GF-D8 (cell line): ENCODE results near the gene DLG2.

ENCODE experiments used
- DNase-seq: peaks from one replicate; lab custom pipeline; 2025; lab: John Stamatoyannopoulos, UW

Gene DLG2

DNA sequence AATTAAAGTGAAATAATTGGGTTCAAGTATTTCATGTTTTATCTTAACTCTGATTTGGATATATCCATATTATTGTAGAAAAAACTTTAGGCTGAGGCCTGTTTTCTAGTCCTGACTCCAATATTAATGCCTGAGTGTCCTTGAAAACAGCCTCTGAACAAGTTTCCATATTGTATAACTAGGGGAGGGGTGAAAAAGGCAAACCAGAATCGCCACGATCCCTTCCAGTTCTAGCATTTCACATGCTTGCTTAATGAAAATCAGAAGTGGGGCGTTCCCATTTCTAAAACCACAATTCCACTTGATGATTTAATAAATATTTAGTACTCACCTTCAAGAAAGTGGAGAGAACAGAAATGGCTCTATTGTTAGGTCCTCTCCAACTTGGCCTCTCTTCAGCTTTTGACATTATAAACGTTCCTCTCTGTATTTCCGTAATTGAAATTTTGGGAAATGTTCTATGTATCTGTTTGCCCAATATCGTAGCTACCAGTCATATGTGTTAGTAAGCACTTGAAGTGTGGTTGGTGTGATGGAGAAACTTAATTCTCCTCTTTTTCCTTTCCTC lies 1779.6 kb downstream of the DLG2 start:
- DNase-seq: no peak

DNA sequence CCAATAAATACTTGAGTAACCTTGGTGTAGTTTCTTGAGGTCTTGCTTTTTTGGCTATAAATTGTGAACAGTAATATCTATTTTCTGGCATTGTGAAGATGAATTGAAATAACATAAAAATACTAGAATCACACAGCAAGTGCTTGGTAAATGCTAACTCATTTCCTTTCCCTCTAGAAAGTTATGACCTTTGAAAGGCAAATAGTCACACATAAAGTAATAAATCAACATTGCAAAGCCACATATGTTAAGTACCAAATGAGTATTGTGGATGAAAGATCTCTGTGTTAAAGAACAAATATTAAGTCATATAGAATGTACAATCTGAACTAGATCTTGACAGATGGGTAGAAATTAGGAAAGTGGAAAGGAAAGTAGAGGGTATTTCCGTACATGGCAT lies 1781.3 kb downstream of the DLG2 start:
- no peak for DNase-seq

DNA sequence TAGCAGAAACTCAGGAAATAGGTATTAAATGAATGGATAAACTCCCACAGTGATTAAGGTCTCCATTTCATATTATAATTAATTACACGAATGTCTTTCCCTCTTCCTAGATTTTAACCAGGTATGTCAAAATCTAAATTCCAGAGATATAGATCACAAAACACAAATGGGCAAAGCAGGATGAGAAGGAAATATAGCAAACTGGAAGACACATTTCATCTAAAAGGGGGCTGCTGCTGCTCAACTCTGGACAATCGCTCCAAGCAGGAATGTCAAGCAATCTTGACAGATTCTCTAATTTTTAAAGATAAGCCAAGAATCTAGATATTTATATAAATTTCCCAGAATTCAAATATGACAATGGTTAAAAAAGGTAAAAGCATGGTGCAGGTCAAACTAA lies 1786.8 kb downstream of the DLG2 start:
- DNase-seq: no peak

DNA sequence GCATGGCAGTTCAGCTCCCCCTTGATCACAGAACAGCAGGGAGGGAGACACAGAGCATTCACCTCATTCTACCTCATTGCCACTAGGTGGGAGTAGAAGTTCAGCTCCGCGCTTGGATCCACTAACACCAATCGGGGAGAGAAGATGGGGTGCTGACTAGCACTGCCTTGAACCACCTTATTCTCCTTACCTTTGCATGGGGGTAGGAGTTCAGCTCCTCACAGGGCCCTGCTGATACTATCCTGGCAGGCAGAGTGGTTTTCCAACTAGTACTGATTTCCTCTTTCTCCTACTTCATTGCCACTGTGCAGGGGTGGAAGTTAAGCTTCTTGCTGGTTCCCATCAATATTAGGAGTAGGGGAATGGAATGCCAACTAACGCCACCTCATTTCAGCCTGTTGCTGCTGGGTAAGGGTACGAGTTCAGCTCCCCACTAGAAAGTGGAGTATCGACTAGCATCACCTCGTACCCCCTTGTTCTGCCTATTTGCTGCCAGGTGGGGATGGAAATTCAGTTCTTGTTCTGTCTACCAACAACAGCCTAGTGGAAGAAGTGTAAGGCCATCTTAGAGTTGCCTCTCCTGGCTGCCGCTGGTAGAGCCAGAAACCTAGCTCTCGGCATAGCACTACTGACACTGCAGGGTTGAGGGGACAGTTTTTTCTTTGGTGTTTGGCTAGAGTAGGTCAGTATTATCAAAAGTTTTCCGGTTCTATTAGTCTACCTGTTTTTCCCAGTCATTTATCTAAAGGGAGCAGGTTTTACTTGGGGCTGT lies 1790.1 kb downstream of the DLG2 start:
- DNase-seq: no peak

DNA sequence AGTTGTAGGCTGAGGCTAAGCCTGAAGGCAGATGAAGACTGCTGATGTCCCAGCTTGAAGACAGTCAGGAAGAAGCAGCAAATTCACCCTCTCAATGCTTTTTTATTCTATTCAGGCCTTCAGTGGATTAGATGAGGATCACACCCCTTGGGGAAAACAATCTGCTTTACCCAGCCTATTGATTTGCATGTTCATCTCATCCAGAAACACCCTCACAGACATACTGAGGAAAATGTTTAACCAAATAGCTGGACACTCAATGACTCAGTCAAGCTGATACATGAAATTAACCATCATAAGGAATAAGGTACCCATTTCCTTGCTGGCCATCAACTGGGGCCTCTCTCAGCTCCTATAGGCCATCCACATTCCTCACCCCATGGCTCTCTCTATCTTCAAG lies 1791.1 kb downstream of the DLG2 start:
- DNase-seq: no peak

DNA sequence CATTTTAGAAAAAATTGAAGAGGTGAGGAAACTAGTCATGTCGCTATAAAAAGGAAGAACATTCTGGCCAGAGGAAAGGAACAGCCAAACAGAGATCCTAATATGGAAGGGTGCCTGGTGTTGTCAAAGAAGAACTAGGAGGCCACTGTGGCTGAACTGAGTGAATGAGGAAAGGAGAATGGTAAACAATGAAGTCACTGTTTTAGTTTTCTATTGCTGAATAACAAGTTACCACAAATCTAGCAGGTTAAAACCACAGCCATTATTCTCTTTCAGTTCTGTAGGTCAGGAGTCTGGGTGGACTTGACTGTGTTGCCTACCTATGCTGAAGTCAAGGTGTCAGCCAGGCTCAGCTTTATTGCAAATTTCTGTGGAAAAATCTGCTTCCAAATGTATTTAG lies 1791.7 kb downstream of the DLG2 start:
- DNase-seq: no peak

DNA sequence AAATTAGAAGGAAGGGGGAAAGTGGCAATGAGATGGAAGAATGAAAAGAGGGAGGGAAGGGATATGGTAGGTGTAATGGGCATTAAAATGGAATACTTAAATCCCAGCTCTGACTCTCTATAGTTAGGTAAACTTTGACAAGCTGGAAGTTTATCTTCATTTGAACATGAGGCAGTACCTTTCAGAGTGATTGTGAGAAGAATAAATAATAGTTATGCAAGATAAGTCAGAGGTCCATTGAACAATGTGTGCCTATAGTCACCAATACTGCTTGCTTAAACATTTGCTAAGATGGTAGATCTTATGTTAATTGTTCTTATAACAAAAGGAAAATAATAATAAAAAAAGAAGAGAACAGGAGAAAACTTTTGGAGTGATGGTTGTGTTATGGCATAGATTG lies 1795.2 kb downstream of the DLG2 start:
- no peak for DNase-seq

DNA sequence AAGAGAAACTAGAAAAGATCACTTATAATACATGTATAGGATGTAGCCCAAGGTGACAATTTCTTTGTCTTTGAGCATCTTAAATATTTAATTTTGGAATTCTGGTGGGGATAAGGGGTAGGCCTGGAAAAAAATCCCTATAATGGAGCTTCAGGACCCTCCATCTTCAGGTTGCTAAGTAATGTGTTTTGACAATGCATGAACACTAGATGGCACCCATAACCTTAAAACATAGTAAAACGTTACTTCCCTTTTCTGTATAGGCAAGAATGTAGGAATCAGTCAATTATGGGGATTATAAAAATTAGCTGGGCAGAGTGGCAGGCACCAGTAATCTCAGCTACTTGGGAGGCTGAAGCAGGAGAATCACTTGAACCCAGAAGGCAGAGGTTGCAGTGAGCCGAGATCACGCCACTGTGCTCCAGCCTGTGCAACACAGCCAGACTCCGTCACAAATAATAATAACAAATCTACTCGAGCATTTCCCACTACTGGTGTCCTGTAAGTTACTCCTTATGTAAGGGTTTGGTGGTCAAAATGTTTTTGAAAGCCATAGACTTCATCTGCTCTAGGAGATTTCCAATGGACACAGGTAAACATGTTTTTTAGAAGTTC lies 1799.1 kb downstream of the DLG2 start:
- DNase-seq: no peak

DNA sequence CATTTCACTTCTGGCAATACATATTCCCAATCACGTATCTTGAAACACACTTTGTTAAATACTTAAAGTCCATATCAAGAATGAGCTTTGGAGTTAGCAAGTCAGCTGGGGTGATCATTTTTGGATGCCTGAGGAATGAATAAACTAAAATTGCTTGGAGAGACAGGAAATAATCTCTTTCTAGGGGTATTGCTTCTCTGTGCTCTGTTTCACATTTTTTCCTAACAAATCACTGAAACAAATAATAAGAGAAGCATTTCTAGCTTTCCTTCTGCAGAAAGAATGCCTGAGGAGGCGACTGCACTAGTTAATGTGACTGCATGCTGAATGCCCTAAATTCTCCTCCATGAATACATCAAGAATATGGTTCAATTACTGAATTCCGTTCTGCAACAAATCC lies 1799.6 kb downstream of the DLG2 start:
- DNase-seq: no peak

DNA sequence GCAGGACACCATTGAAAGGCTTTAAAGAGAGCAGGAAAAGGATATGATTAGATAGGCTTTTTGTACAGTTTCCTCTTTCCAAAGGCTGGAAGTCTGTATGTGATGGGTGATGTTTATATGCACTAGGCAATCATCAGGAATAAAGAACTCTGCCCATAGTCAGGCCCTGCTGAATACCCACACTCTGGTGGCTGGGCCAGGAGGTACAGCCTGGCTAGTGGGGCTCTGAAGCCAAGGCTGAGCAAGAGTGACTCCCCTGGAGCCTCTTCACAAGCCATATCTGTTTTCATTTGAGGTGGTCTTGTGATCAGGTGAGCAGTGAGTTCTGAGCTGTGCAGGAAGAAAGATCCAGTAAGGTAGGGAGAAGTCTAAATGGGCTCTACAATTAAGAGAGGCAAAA lies 1801.1 kb downstream of the DLG2 start:
- DNase-seq: no peak

DNA sequence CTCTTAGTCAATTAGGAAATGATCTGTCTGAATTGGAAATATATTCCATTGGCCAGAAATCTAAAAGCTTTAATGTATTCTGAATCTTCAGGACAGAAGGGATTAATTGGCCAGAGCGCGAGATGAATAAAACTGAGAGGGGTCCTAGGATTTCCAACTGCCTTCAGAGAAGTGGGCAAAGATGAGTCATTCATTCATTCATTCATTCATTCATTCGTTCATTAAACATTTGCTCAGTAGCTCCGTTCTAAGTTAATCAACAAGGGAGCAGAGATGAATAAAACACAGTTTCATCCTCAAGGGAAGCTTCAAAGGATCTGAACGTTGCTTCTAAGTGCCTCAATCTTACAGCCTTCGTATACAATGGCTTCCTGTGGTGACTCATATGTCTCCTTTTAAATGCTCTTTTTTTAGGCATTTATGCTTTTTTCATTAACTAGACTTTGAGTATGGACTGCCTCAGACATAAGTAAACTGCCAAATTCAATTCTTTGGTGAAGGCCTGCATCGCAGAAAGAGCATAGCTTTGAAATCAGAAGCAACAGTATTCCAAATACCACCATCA lies 1803.6 kb downstream of the DLG2 start:
- DNase-seq: no peak

DNA sequence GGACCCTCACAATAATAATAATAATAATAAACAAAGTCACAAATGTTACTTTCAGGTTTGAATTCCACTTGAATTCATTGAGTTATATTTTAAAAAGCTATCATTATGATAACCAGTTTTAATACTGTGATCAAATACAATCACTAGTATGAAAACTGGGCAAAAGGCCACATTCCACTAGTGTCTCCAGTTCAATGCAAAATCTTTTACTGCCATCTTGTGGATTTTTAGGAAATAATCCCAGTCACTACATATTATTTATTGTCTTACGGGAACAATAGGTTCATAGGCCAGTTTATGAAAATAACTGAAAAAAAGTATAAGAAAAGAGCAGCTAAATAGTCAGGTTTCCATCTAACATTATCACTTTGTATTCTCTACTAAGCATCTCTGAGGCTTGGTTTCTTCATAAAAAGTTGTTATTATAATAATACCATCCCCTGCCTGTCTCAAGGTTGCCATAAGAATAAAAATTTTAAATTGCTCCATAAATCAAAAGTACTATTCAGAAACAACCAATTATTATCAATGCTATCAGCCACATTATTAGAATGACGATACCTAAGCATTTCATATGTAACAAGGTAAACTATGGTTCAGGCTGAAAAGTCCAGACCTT lies 1807.1 kb downstream of the DLG2 start:
- peak; percentile 11 for DNase-seq

DNA sequence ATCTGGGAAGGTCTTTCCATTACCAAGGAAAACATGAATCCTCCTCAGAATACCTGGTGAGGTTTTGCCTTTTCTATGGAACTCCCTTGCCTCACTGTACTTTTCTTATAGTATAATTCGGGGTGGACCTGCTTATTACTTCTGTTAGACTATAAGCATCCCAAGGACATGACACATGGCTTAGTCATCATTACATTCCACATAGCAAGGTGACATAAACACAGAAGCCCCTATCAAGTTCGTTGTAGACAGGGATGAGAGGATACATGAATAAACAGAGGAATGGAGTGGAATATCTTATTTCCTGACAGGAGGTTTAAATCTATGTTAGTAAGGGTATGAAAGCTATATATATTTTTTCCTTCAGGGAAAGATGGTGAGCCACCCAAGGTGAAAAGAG lies 1808.8 kb downstream of the DLG2 start:
- no peak for DNase-seq

DNA sequence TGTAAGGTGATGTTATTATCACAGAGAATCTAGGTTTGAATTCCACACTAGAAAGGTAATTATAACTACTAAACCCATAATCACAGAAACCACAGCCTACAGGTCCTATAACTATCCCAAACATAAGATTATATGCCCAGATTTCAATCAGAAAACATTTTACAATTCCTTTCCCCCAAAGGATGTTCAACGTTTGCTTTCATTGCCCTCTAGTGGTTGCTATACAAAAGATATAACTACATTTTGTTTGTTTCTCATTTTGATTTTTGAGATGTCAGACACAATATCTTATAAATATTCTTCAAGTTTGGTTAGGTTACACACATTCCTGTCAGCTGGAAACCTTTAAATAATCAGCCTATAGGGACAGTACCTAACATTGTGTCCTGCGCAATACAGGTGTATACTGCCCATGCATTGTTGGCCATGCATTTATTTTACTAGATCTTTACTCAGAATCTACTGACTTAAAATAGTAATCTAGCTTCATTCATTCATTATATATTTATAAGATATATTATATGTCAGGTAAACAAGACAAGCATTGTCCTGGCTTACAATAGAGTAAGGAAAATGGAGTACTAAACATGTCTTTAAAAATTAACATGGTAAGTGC lies 1810.5 kb downstream of the DLG2 start:
- no peak for DNase-seq

DNA sequence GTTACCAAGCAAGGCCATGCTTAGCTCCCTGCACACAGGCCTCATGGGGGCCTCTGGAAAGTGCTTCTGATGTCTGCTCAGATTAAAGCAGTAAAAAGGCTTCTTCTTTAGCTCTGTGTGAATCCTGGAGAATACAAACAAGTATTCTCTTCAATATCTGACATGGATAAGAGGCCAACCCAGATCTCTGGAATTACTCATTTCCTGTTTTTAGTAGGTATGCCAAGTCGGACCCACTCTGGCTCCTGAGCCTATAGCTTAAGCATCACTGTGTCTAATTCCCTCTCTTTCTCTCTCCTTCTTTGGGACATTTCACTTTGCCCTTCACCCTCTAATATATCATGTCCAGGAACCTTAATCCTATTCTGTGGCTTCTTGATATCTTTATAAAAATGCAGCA lies 1811.4 kb downstream of the DLG2 start:
- no peak for DNase-seq

DNA sequence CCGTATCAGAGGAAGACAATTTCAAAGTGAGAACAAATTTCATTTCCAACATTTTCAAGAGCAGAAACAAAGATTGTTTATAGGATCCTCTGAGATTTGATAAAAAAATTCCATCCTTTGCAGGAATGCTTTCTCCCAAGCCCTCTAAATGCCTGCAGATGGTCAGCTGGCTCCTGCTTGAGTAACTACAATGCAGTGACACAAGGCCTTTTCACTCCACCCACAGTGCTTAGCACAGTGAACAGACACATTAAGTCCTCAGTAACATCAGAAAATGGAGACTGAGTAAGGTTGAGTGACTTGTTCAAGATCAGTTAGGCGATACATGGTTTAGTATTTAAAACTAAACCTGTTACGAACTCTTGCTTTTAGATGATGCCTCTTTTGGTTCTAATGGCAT lies 1813.8 kb downstream of the DLG2 start:
- no peak for DNase-seq

DNA sequence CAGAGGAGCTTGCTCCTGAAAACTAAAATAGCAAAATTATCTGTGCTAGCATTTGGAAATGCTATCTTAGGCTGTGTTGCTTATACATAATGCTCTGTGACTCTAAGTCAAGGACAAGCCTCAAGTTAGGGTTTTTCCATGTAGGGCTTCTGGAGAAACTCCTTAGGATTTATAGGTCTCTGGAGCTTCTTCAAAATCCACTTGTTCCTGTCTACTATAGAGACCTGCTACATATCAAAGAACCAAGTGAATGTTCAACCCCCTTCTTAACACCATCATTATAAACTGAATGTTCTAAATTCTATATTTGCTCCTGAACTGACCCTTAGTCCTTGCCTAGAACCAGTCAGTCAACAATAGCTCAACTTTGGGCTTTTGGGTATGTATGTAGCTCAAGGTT lies 1817.9 kb downstream of the DLG2 start:
- no peak for DNase-seq

DNA sequence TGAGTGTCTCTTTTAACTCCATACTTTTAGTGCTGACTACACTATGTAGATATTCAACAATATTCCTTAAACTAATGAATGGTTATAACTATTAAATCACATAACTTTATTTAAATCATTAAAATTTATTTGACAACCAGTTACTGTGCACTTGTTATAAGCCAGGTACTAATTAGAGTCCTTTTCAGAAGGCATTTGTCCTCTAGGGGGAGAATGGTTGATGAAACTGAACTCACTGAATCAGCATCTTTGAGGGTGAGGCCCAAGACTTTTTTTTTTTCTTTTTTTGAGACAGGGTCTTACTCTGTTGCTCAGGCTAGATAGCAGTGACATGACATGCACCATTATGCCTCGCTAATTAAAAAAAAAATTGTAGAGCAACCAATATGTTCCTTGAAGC lies 1825.3 kb downstream of the DLG2 start:
- no peak for DNase-seq

DNA sequence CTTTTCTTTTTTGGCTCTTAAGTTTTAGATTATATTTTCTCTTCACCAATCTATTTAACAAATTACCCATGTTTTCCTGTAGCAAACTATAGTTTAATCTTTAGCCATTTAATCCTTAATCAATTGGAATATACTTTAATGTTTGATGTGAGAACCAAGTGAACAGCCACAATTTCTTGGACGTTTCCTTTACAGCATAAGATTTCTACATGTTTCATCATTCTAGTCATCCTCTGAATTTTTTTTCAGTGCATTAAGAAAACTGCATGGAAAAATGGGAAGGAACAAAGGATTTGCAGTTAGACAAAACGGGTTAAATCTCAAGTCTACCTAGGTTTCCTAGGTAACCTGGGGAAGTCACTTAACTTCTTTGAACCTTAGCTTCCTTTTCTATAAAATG lies 1833.8 kb downstream of the DLG2 start:
- DNase-seq: no peak

DNA sequence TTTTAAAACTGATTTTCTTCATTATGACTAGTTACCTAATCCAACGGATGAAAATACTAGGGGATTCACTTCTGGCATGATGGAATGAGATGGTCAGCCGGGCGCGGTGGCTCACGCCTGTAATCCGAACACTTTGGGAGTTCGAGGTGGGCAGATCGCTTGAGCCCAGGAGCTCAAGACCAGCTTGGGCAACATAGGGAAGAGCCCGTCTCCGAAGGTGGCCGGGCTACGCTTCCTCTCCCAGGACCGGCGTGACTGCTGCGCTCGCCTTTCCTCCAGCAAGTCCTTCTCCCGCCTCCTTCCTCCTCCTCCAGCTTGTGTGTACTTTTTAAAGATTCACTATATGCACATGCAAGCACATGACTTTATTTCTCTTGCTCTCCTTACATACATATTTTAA lies 1835.6 kb downstream of the DLG2 start:
- no peak for DNase-seq

DNA sequence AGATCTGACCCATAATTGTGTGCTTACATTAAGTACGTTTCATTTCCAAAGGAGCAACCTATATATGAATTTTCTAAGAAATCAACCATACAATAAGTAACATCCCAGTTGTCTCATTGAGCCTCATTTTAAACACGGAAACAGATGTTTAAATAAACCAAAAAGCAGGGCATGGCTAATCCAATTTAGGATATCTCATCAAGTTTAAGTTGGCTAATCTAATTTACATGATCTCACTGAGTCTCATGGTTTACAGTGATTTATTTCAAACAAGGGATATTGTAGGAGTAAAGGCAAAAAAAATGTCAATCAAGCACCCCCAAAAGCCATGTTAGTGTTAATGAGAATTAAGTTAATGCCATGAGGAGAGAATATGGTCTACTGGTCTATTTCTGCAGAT lies 1841.2 kb downstream of the DLG2 start:
- DNase-seq: no peak

DNA sequence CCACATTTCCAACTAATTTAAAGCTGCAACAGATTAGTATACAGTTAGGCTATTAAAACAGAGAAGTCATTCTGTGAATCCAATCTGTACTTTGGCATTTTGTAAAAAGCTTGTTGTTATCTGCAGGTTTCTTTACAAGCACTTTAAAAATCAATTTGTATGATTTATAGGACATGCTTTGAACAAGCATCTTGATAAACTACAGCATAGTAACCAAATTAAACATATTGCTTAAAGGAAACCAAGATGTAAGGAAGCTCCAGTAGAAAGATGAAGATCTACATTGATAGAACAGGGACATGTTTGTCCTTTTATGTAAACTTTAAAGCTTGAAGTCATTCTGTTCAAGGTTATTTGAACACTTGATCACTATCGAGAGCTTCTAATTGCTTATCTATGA lies 1842.7 kb downstream of the DLG2 start:
- DNase-seq: no peak

DNA sequence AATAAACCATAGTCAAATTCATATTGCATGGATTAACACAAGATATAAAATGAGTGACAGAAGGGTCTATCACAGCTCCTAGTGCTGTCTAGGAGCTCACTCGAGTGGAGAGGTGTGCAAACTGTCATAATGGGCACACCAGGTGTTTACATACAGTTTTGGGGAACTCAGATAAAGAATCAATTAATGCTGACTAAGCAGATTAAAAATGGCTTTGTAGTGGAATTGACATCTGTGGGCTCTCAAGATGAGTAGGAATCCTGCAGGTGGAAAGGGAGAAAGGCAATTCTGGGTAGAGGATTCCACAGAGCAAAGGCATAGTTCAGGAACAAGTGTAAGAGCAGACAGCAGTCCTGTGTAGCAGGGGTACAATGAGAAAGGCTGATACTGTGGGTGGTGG lies 1844.8 kb downstream of the DLG2 start:
- no peak for DNase-seq
